Neural progenitor cell (in vitro differentiated cells): ENCODE measurements around the gene GMDS.

Experiments used
- EZH2 ChIP-seq: fragments of 200-600 bp; sonication (generic); IDR thresholded peaks from 2 replicates; pipeline ENCODE4 v1.6.1; 2017; ENCODE audit warnings: antibody characterized with exemption, mild to moderate bottlenecking, moderate library complexity
- TF ChIP-seq, protein P1 (sequence below): fragments of 200-600 bp; sonication (generic); IDR thresholded peaks from 2 replicates; pipeline ENCODE4 v1.5.1; 2017; ENCODE audit warnings: antibody characterized with exemption, mild to moderate bottlenecking

GRCh38 chr6:1629316-1629715 is 616.1 kb downstream of the GMDS start:
- TF ChIP-seq, protein P1, sequence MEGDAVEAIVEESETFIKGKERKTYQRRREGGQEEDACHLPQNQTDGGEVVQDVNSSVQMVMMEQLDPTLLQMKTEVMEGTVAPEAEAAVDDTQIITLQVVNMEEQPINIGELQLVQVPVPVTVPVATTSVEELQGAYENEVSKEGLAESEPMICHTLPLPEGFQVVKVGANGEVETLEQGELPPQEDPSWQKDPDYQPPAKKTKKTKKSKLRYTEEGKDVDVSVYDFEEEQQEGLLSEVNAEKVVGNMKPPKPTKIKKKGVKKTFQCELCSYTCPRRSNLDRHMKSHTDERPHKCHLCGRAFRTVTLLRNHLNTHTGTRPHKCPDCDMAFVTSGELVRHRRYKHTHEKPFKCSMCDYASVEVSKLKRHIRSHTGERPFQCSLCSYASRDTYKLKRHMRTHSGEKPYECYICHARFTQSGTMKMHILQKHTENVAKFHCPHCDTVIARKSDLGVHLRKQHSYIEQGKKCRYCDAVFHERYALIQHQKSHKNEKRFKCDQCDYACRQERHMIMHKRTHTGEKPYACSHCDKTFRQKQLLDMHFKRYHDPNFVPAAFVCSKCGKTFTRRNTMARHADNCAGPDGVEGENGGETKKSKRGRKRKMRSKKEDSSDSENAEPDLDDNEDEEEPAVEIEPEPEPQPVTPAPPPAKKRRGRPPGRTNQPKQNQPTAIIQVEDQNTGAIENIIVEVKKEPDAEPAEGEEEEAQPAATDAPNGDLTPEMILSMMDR = no peak
- no peak for TF ChIP-seq EZH2
